ENCODE results near the gene TMEM26.

- TF ChIP-seq CTCF (IDR thresholded peaks at IDR 0.05) (no peak), POLR2AphosphoS5 (IDR thresholded peaks at IDR 0.05) (no peak), POLR2A (IDR thresholded peaks at IDR 0.05) (no peak)
Measured at GRCh38 chr10:61417661-61418060, 35.5 kb downstream of the TMEM26 start.

Measured in suprapubic skin (tissue), 4 donors.